ENCODE results near the gene TMEM33. TPM values are rescaled to one million over a fixed set of nuclear protein-coding genes. Genes with fewer than 3 reads are reported as not detected.

Gene TMEM33
- total and polyA plus RNA-seq, 2 of the 8 experiments (the other 6 are each of a cell fraction or from before 2014, with no cell fraction given) = 72.5 to 94.4 TPM

- TF ChIP-seq CHD7 (IDR thresholded peaks at IDR 0.05; ENCODE audit: insufficient replicate concordance, low read length) (no peak), CEBPB (IDR thresholded peaks at IDR 0.05; ENCODE audit: low read depth, low read length) (no peak), CTBP2 (IDR thresholded peaks at IDR 0.05; ENCODE audit: borderline replicate concordance, insufficient read depth, insufficient read length, low read length) (no peak), SUZ12 (IDR thresholded peaks at IDR 0.05; ENCODE audit: low read length) (no peak), HDAC6 (IDR thresholded peaks at IDR 0.05; ENCODE audit: low read depth, low read length) (no peak), SRF (IDR thresholded peaks at IDR 0.05; ENCODE audit: low read depth, low read length) (no peak), GTF2F1 (IDR thresholded peaks at IDR 0.05; ENCODE audit: borderline replicate concordance, low read depth, low read length) (no peak), BRCA1 (IDR thresholded peaks at IDR 0.05; ENCODE audit: low read depth, low read length) (no peak)
- TF ChIP-seq, protein P1, sequence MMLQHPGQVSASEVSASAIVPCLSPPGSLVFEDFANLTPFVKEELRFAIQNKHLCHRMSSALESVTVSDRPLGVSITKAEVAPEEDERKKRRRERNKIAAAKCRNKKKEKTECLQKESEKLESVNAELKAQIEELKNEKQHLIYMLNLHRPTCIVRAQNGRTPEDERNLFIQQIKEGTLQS (IDR thresholded peaks at IDR 0.05; ENCODE audit: insufficient read depth, low read depth, low read length) = no peak
- TF ChIP-seq, protein P2, sequence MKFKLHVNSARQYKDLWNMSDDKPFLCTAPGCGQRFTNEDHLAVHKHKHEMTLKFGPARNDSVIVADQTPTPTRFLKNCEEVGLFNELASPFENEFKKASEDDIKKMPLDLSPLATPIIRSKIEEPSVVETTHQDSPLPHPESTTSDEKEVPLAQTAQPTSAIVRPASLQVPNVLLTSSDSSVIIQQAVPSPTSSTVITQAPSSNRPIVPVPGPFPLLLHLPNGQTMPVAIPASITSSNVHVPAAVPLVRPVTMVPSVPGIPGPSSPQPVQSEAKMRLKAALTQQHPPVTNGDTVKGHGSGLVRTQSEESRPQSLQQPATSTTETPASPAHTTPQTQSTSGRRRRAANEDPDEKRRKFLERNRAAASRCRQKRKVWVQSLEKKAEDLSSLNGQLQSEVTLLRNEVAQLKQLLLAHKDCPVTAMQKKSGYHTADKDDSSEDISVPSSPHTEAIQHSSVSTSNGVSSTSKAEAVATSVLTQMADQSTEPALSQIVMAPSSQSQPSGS (IDR thresholded peaks at IDR 0.05; ENCODE audit: low read length) = no peak
Measured at GRCh38 chr4:41981456-41981855, 46.2 kb downstream of the TMEM33 start, which contains the start of gene DCAF4L1 (continued).

Data from H1 (cell line).